Measurements from ENCODE around the gene ZDHHC20.

Gene ZDHHC20

DNA sequence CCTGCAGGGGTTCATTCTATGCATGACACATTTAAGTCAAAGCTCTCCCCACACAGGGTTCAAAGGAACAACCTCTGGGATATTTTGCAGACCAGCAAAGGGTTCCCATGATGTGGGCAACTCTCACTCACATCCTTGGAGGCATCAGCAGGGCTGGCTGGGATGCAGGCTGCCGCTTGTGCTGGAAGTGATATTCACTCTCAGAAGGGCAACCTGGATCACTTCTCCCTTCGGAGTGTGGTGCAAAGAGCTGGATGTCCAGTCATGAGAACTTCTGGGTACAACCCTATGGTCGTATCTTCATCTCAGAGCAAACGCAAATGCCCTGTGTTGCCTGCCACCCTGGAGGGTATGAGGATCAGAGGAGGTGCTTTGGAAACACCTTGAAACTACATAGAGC lies 98.6 kb downstream of the ZDHHC20 start:
- DNase-seq: no peak

DNA sequence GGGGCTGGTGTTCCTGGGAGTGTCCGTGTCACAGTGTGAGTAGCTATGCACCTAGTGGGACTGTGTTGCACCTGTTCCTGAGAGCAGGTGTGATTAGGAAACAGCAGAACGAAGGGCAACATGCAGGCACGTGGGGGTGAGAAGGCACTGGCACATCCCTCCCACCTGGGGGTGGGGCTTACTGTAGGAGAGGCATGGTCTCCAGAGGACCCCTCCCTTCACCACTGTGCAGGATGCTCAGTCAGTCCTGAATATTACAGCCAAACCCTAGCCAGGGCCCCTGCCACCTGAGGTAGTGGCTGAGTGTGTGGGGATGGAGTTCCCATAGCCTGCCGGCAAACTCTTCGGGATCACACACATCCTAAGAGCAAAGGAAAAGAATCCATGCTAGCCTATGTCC lies 99.2 kb downstream of the ZDHHC20 start:
- no peak for DNase-seq

DNA sequence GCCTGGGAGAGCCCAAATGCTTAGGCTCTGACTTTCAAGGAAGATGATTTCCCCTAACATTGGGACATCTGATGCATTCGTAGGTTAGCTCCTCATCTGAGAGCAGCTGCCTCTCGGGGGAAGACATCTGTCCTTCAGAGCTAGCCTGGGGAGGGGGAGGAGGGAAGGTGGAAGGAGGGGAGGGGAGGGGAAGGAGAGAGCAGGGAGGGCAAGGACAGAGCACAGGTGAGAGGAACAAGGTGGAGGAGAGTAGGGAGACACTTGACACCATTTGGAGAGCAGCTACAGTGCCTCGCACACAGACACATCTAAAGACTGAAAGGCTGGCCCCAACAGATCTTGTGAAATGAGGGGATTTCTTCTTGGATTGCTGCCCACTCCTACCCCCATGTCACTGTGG lies 103.8 kb downstream of the ZDHHC20 start:
- DNase-seq: no peak

DNA sequence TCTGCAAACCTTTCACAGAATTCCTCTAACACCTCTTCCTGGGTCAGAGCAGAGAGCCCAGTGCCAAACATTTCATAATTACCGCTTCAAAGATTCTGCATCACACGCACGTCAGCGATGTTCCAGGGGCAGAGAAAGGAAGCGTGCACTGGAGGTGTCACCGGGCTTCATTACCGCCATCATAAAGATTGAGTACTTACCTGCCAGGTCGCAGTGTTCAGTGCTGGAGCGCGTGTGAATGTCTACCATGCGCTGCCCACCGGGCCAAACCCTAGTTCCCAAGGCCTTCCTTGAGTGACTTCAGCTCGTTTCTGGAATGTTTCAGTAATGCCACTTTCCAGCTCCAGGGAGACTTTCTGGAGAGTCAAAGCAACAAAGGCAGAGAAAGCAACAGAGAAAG lies 104.4 kb downstream of the ZDHHC20 start:
- no peak for DNase-seq

DNA sequence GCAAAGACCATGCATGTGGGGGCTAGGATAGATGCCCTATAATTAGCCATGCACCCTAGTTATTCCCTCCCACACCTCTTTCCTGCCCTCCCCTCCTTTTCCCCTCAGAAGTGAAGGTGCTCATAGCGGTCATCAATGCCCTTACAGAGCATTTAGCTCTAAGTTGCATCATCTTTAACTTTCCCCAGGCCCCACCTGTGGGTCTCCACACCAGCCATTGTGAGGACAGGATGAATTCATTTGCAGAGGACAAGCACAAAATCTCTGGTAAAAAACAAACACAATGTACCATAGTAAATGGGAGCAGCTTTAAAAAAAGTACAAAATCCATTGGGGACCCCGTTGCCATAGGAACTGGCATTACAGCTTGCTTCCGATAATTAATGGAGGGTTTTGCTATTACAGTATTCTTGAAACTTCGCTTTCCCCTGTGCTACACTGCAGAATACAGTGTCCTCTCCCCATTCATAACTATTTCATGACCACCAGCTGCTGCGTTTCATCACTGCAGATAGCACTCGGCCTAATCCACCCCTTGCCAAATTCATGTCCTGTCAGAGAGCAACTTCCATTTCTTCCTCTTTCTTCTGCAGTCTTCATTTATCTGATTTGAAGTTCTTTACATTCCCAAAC lies 110.5 kb downstream of the ZDHHC20 start:
- no peak for DNase-seq

DNA sequence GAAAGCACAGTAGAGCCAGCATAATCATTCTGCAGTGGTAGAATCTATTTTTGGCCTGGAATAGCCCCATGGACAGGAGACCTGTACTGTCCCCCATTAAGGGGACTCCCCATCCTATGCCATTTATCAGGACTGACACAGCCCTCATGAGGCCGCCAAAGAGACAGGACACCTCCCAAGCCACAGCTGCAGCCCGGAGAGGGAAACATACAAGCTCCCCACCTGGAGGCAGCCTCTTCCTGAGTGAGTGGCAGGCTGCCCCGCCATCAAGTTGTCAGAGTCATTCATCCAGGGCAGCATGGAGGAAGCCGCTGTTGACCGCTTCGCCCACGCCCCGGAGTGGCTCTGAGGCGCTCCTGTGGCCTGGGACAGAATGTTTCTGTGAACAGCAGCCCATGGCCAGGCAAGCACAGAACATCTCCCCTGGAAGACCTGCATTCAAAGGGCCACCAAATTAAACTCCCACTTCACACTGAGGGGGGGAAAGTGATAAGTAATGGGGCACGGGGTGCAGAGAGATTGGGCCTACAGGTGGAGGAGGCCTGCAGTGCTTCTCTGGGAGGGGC lies 111.3 kb downstream of the ZDHHC20 start:
- DNase-seq: no peak

DNA sequence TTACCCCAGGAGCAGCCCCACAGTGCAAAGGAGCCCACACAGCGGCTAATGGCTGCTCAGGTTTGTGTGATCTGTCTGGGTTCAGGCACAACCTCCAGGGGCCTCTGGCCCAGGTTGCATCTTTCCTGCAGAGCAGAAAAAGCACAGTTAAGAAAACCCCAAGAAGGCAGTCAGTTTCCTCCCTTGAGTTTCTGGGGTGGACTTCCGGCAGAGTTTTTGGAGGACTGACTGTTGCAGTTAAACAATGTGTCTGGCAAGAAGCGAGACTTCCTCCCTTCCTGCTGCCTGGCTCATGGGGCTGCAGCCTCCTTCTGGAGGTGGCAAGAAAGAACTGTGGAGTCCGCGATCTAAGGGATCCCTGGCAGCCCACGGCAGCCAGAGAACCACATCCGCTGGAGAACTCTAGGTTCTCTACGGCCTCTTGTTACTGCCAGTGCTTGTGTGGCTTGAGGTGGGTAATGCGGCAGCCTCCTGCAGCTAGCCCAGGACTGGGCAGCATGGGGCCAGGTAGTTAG lies 114.4 kb downstream of the ZDHHC20 start:
- no peak for DNase-seq

DNA sequence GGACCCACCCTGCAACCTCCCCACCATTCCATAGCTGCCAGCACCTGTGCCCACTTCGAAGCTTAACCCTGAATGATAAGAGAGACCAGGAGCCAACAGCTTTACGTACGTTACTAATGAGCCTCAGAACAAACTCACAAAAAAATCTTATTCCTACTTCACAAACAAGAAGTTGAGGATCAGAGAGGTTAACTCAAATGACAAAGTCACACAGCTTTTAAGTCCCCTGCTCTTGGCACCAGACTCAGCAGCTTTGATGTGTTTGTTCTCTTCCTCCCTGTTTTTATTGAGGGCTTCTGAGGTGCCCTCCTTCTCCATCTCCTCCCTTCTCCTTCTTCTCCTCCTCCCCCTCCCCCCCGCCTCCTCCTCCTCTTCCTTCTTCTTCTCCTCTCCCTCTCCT lies 115.4 kb downstream of the ZDHHC20 start:
- no peak for DNase-seq

DNA sequence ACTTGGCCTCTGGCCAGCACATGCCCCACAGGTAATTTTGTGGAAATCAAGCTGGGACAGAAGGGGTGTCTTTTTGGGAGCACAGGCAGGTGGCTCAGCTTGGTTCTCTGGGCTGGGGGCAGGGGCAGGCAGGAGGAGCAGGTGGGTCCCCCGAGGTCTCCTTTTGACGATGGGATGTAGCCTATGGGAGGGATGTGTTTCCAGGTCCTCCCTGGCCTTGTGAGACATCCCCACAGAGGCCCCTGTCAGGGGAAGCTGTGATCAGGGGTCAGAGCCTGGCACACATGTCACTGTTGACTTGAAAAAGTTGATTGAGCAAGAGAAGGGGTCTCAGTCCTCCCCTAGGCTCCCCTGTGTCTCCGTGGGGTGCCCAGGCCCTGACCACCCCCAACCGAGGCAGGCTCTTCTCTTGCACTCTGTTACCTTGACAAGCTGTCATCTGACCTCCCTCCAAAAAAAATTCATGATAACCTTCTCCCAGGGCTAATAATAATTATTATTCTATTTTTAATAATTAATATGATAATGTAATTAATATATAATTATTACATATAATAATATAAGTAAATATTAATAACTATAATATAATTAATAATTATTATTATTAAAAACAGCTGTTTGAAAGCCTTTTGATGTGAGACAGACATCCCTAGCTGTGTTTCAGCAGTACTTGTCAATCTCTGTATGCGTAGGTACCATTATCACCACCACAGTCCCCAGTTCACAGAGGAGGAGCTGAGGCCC lies 116.2 kb downstream of the ZDHHC20 start:
- DNase-seq: no peak

DNA sequence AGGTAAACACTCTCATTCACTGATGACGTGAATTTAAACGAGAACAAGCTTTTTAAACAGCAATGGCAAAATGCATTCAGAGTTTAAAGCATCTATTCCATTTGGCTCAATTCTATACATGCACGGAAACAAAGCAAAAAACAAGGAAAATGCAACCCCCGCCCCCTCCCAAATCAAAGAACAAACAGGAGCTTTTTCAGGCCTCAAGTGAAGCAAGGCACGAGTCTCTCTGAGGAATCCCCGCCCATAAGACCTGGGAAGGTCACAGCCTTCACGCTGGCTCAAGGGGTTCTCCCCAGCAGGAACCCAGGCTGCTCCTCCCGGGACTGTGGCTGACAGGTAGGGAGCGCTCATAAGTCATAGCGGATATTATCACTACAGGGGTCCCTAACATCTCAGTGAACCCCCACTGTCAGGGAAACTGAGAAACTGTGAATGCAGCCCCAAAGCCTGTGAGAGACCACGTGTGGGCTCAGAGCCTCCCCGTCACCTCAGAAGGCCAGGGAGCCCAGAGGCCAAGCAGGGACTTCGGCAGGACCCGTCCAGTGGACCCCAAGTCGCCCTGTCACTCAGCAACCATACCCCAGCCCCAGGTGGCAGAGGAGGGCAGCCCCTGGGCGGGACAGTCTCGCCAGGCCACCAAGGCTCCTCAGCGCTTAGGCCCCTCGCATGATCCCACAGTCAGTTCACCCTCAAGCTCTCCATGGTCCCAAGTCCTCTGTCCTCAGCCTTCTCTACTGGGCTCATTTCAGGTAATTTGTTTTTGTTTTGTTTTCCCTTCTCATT lies 117.3 kb downstream of the ZDHHC20 start:
- DNase-seq: no peak

DNA sequence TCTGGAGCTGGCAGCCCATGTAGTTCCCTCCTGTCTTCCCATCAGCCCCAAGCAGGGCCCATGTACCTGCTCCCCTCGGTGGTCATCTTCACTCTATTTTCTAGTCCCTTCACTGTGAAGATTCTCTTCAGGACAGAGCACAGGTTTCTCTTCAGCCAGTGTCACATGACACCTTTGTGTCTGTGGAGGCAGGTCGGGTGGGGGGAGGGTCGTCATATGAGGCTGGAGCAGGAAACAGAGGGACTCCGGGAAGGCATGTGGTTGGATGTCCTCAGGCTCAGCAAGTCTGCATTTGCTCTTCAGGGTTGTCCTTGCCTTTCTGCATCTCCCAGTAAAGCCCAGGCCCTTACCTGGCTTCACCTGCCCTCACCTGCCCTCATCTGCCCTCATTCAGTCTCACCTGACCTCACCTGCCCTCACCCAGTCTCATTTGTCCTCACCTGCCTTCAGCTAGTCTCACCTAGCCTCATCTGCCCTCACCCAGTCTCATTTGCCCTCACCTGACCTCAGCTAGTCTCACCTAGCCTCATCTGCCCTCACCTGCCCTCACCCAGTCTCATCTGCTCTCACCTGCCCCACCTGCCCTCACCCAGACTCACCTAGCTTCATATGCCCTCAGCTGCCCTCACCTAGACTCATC lies 120.3 kb downstream of the ZDHHC20 start:
- DNase-seq: no peak

DNA sequence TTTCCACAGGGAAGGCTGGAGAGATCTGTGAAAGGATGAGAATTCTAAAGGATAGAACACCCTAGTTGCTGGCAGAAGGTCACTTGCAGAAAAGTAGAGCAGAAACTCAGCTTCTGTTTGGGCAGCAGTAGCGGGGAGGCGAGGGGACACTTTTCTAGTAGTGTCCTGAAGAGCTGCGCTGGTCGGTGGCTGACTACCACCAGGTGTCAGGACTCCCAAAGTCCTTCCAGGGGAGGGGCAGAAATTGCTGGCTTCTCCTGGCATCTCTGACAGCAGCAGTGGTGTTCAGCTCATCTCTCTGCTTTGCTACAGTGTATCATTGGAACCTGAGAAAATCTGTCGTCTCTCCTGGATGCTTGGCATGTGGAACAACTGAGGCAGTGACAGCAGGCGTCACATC lies 120.9 kb downstream of the ZDHHC20 start:
- no peak for DNase-seq

DNA sequence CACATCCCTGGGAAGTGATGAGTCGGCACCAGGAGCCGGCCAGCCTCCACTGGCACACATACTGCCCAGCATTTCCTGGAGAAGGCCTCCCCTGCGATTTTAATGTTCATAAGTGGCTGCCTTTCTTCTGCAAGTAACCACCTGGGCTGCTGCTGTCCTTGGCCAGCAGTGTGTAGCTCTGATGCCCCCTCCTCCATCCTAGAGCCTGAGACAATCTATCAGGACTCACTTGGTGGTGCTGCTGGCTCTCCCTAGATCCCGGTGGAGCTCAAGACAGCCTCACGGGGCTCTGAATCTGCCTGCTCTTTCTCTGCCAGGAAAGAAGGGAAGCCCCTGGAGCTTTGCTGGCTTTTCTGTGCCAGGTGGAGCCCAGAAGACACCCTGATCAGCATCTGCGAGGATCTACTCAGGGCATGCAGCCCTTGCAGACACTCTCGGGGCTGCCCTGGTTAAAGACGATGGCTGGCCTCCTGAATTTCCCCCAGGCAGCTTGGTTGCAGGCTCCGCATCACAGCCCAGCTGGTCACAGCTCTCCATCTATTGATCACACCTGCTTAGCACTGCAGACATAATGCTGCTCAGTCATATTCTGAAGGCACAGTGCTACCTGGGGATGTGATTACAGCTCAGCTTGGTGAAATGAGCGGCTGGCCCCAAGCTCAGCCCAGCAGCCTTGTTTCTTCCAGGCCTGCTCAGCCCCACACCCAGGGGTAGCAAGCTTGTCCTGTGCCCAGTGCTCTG lies 122.3 kb downstream of the ZDHHC20 start:
- no peak for DNase-seq

DNA sequence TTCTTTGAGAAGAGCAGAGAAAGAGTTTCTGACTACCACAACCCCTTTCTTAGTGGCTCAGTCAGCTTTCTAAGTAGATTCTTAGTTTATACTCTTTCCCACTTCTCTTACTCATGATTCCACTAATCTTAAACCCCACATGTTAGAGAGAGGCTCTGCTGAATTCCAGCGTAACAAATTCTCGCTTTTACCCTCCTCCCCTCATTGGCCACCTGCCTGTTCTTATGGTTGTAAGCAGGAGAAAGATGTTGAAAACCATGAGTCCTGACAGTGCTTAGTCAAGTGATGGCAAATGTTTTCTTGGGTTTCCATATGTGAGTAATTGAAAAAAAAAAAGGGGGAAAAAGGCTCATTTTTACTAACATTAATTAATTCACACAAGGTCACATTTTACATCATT lies 125.9 kb downstream of the ZDHHC20 start:
- DNase-seq: no peak

DNA sequence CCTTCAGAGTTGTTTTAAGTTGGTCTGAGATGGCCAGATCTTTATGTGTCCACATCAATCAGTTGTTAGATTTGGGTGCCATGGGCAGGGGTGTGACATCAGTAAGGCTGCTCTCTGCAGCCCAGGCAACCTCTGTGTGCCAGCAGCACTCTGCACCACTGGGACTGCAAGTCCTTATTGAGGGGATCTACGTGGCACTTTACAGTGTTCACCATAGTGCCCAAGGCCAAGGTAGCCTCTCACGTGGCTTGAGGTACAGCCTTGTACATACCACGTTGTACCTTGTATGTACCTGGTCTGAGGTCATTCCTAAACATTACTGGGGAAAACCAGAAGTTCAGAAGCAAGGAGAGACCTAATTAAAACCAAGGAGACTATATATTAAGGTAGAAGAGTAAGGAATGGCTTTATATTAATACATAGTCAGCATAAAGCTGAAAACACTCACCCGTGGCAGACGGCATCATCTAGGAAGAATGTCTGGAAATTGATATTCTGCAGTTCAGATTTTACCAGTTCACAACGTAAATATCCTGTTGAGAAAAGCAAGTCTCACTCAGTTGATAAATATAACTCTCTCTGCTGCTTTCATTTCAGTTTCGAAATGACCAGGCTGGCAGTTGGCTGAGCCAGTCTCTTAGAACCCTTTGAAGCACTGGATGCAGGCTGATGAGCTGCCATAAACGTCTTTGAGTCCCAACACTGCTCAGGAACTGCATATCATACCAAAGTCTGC lies 128.8 kb downstream of the ZDHHC20 start:
- DNase-seq: no peak

DNA sequence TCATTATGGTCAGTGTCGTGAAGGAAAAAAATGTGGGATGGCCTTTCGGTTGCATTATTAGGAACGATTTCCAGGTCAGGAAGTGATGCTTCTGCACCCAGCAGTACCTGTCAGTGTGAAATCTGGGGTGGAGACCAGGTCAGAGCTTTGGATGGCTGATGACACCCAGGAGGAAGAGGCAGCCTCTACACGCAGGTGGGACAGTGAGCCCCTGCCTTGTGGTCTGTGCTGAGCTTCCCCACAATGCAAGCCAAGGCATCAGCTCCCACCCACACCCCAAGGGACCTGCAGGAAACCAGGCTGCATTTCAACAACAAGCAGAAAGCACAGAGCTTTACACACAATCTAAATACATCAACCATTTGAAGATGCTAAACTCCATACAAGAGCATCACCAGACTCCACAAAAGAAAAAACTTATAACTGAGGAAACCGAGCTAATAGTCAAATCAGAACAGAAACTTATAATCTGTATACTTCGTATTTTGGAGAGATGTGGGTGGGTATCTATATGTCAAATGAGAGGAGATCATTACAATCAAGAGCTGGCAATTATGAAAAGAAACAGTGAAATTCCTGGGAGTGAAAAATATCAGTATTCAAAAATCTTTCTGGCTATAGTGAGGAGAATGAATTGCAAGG lies 130.1 kb downstream of the ZDHHC20 start:
- no peak for DNase-seq

DNA sequence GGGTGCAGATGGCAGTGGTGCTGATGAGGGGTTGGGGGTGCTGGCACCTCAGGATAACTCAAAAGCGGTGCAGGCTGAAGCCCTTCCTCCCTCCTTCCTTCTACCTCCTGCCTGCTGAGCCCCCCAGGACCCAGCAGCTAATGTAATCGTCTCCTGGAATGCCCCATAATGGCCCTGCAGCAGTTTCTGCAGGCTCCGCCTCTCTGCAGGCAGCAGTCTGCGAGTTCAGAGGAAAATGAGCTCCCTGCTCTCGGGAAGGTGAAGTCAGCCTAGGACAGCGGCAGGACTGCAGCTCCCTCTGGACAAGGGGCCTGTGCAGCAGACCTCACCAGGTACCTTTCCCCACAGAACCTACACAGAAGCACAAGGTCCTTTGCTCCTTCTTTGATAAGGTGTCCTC lies 130.9 kb downstream of the ZDHHC20 start:
- DNase-seq: no peak

DNA sequence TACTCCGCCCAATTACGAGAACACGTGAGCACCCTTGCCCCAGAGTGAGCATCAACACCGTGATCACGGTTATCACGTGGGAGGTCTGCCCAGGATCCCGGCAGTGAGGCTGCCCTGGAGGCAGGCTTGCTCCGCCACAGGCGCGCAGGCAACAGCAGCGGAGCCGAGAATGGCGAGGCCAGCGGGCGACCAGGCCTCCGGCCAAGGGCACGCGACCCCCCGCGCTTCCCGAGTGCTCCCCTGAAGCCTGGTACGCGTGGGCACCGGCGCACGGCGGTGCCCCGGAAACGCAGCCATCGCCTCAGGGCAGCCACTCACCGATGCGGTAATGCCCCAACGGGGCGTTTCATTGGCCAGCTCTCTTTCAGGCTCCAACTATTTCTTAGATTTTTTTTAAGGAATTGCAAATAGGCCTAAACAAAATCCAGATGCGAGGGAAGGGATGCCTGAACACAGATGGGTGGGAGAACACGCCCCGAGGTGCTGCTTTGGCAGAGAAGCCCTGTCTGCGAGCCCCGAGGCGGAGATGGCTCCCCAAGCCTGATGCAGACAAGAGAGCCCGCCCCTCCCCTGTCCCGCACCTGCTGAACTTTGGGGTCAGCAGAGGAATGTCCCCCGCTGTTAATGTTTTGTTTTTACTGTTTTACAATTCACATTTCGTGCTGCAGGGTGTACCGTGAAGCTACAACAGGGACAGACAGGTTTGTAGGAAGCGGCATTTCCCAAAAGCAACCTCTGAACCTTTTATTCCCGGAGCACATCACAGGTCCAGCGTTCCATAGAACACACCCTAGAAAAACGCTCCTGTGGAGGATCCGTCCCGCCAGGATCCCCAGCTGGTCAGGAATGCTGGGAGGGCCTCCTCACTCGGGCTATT lies 132.7 kb downstream of the ZDHHC20 start:
- DNase-seq: no peak

DNA sequence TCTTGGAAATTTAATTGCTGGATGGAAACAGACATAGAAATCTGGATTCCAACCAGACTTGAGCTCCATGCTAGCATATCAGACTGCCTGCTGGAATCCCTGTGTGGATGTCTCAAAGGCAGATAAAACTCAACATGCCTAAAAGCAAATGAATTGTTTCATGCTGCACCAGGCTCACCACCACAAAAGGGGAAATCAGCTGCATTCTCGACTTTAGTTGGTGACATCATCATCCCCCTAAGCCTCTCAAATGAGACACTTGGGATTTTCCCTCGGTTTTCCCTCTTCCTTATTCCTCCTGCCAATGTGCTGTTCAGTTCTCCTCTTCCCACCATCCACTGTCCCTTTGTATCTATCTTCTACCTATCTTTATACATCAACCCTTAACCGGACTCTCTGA lies 134.3 kb downstream of the ZDHHC20 start:
- DNase-seq: no peak

DNA sequence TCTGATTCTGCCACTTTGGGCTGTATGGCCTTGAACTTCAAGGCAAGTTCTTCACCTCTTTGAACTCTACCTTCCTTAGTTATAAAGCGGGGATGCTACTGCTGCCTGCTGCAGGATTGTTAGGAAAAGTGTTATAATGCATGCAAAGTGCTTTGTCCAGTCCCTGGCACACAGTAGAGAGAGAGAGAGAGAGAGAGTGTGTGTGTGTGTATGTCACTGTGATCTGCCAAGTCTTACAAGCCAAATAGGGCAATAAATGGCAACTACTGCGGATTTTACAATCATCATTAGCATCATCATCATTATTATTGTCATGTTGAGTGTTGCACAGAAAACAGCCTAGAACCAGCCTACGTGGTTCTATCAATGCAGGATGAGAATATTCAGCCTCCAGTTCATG lies 136.1 kb downstream of the ZDHHC20 start:
- no peak for DNase-seq

All from activated CD4-positive, alpha-beta T cell treated with anti-CD3 and anti-CD28 coated beads, Interleukin-2, amount 50 U/mL, for 4 hours (primary cell).